GM23248 (cell line): Measurements from ENCODE around the gene ARHGEF10L. TPM values are rescaled to one million over a fixed set of nuclear protein-coding genes. Genes with fewer than 3 reads are reported as not detected.

Source experiments
- DNase-seq: peaks from one replicate; pipeline ENCODE4 v3.0.0-alpha.2; 2015
- H2AFZ ChIP-seq: fragments of 200-600 bp; sonication (generic); 2 replicates; pipeline ENCODE4 v1.6.1; 2016; ENCODE audit warnings: antibody characterized with exemption
- H3F3A ChIP-seq: fragments of 200-600 bp; sonication (generic); 2 replicates; pipeline ENCODE4 v1.6.1; 2016; ENCODE audit warnings: mild to moderate bottlenecking, antibody characterized with exemption, mixed run types; ENCODE audit not compliant: insufficient read depth
- H3K27ac ChIP-seq: fragments of 200-600 bp; sonication (generic); 2 replicates; pipeline ENCODE4 v1.5.1; 2016; ENCODE audit warnings: mild to moderate bottlenecking
- H3K27me3 ChIP-seq: fragments of 200-600 bp; sonication (generic); replicated peaks from 2 replicates; pipeline ENCODE4 v1.6.1; 2016; ENCODE audit warnings: mild to moderate bottlenecking; ENCODE audit not compliant: insufficient read depth
- H3K36me3 ChIP-seq: fragments of 200-600 bp; sonication (generic); 2 replicates; pipeline ENCODE4 v1.6.1; 2016; ENCODE audit warnings: low read depth, mild to moderate bottlenecking
- H3K4me1 ChIP-seq: fragments of 200-600 bp; sonication (generic); 2 replicates; pipeline ENCODE4 v1.6.1; 2016; ENCODE audit warnings: mild to moderate bottlenecking; ENCODE audit not compliant: insufficient read depth
- H3K4me2 ChIP-seq: fragments of 200-600 bp; sonication (generic); one replicate; pipeline ENCODE4 v1.6.1; 2016; ENCODE audit warnings: mild to moderate bottlenecking; ENCODE audit not compliant: unreplicated experiment
- H3K4me3 ChIP-seq: fragments of 200-600 bp; sonication (generic); 2 replicates; pipeline ENCODE4 v1.5.1; 2016; ENCODE audit warnings: mild to moderate bottlenecking
- H3K79me2 ChIP-seq: fragments of 200-600 bp; sonication (generic); 2 replicates; pipeline ENCODE4 v1.6.1; 2016; ENCODE audit warnings: mild to moderate bottlenecking; ENCODE audit not compliant: insufficient read depth
- H3K9ac ChIP-seq: fragments of 200-600 bp; sonication (generic); 2 replicates; pipeline ENCODE4 v1.6.1; 2016; ENCODE audit warnings: mild to moderate bottlenecking
- H3K9me2 ChIP-seq: fragments of 200-600 bp; sonication (generic); 2 replicates; pipeline ENCODE4 v1.6.1; 2016; ENCODE audit warnings: mixed run types, mild to moderate bottlenecking, moderate library complexity; ENCODE audit not compliant: insufficient read depth
- H3K9me3 ChIP-seq: fragments of 200-600 bp; sonication (generic); one replicate; pipeline ENCODE4 v1.6.1; 2017; ENCODE audit warnings: low read depth
- H4K20me1 ChIP-seq: fragments of 200-600 bp; sonication (generic); 2 replicates; pipeline ENCODE4 v1.6.0; 2016; ENCODE audit not compliant: insufficient read depth
- EZH2 ChIP-seq: fragments of 200-600 bp; sonication (generic); IDR thresholded peaks from 2 replicates; pipeline ENCODE4 v1.6.1; 2018; ENCODE audit warnings: antibody characterized with exemption, mild to moderate bottlenecking; ENCODE audit not compliant: insufficient read depth, poor library complexity, severe bottlenecking
- EZH2phosphoT487 ChIP-seq: fragments of 200-600 bp; sonication (generic); IDR thresholded peaks from 2 replicates; pipeline ENCODE4 v1.6.1; 2018; ENCODE audit warnings: antibody characterized with exemption, moderate library complexity, mild to moderate bottlenecking, low read depth; ENCODE audit not compliant: insufficient read depth
- WGBS, 2 experiments: methylation state at CpG; one replicate each; pipeline ENCODE4 v1.1.6; 2015 to 2017; ENCODE audit warnings: low lambda C conversion rate in 2 of 2, low coverage in 1 of 2; ENCODE audit errors: missing lambda C conversion rate in 2 of 2; 5-methylcytosine and 5-hydroxymethylcytosine counted together
- in situ Hi-C: fragments of 300-500 bp; cut with MboI; formaldehyde crosslinking; loops from 2 replicates; pipeline ENCODE4 v1.15.0; 2020
- polyA plus RNA-seq: library from polyadenylated mRNA; unstranded; fragments of >200 nt; fragmentation: Nextera tagmentation; extraction: Ambion mirVana; gene quantifications from 2 replicates; pipeline ENCODE4 v1.2.1, GENCODE V29; 2016
- total RNA-seq: library from RNA; depleted of rRNA; stranded (reverse); fragments of >200 nt; shearing (Covaris generic); gene quantifications from 2 replicates; pipeline ENCODE4 v1.2.3, GENCODE V29; 2014

The ARHGEF10L gene
- total and polyA plus RNA-seq, 2 experiments from 2014 or later: 6.0 to 19.3 TPM

DNA sequence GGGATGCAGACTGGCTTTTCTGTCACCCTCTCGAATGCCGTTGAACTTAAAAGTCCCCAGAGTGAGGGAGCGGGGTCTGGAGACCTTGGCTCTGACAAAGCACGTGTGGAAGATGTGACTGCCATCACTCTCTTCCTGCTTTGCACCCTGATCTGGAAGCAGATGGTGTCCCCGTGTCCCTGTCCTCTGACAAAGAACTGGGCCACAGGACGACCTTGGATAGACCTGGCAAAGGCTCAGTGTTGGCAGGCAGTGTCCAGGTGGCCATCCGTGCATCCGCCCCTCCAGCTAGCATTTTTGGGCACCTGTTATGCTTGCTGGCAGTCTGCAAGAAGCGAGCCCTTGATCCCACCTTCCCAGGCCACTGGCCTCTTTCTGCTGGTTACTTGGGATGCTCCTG is 27.4 kb downstream of the ARHGEF10L start:
- no peak overlapping the region for H2AFZ ChIP-seq
- no peak for TF ChIP-seq EZH2phosphoT487
- no peak for TF ChIP-seq EZH2
- H4K20me1 ChIP-seq: no peaks in the 10 kb centered on the region
- no peak overlapping the region; the same call in 1 of the 2 replicates for H3K27ac ChIP-seq
- peaks cover 24% of the 10 kb centered on the region for H3F3A ChIP-seq
- H3K4me3 ChIP-seq: no peak overlapping the region
- in situ Hi-C loops: no loop called here
- no peak for DNase-seq
- peaks cover 84% of the 10 kb centered on the region for H3K79me2 ChIP-seq
- no peak overlapping the region for H3K9ac ChIP-seq
- no peaks in the 10 kb centered on the region for H3K9me3 ChIP-seq
- WGBS, 2 experiments: 92 to 95% methylated on average over 9 of the region's 9 CpGs
- peaks cover 29% of the 10 kb centered on the region for H3K4me1 ChIP-seq
- no peaks in the 10 kb centered on the region for H3K9me2 ChIP-seq
- H3K36me3 ChIP-seq: no peaks in the 10 kb centered on the region
- H3K27me3 ChIP-seq: no peaks in the 10 kb centered on the region
- H3K4me2 ChIP-seq: no peak overlapping the region

DNA sequence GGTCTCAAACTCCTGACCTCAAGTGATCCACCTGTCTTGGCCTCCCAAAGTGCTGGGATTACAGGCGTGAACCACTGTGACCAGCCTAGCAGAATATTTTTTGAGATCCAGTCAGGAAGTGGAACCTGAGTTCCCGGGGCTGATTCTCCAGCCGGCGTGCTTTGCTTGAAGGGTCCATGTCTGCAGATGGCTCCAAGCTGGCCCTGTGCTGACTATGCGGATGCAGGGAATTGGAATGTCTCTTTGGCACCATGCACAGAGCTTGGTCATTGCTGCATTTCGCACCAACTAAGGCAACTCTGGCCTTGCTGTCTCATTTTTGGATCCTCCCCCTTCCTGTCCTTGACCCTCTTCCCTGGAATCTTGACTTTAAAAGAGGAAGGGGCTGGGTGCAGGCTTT is 28.1 kb downstream of the ARHGEF10L start:
- peak; percentile 88 for DNase-seq
- WGBS, 2 experiments: 26 to 27% methylated on average over 6 of the region's 6 CpGs
- in situ Hi-C loops: no loop called here
- Histone ChIP-seq H3K4me3 (no peak overlapping the region), H3F3A (peaks cover 24% of the 10 kb centered on the region), H3K9me2 (no peaks in the 10 kb centered on the region), H3K4me2 (no peak overlapping the region), H2AFZ (0 out of 2 replicates have a peak overlapping the region, but pooled peaks have one; percentile 7), H3K9ac (peak overlapping the region; percentile 43), H3K27me3 (no peaks in the 10 kb centered on the region), H3K9me3 (no peaks in the 10 kb centered on the region), H4K20me1 (no peaks in the 10 kb centered on the region), H3K27ac (peak overlapping the region; percentile 72), H3K79me2 (peaks cover 84% of the 10 kb centered on the region), H3K4me1 (peaks cover 27% of the 10 kb centered on the region), H3K36me3 (no peaks in the 10 kb centered on the region)
- no peak for TF ChIP-seq EZH2
- TF ChIP-seq EZH2phosphoT487: no peak

DNA sequence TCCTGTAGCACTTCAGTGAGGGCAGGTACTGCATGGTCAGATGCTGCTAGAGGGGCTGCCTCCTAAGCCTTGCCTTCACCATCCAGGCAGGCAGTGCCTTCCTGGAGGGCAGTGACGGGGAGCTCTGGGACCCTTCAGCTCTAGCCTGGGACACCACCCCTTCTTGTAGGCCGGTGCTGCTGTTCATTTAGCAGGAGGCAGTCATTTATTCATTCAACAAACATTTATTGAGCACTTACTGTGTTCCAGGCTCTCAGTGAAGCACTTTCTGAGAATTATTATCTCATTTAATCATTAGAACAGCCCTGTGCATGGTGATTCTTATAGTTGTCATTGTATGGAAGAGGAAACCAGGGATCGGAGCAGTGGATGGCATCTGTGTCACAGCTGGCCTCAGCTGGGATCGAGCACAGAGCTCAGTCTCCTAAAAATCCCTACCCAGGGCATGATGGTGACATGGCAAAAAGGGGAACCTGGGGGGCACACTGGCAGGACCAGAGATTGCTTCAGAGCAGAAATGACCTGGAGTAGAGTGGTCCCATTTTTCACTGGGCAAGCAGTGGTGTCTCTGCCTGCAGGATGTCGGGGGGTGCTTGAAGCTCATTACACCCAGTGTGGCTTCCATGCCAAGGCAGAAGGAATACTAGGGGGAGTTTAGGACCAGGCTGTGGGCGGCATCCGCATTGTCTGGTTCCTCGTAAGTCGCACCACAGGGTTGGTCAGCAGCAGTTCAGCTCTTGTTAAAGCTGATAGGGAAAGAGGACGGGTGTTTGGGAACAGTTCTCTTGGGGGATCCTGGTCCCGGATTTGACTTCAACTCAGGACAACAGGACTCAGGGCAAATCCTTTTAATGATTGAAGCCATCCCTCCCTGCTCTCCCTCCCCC is 28.8 kb downstream of the ARHGEF10L start:
- Histone ChIP-seq H3K9ac (peak overlapping the region; percentile 85), H3K9me3 (no peaks in the 10 kb centered on the region), H3K36me3 (no peaks in the 10 kb centered on the region), H3K9me2 (no peaks in the 10 kb centered on the region), H3F3A (peaks cover 24% of the 10 kb centered on the region), H3K4me2 (no peak overlapping the region), H4K20me1 (no peaks in the 10 kb centered on the region), H3K27me3 (no peaks in the 10 kb centered on the region), H3K79me2 (peaks cover 84% of the 10 kb centered on the region), H3K27ac (peak overlapping the region; percentile 97), H3K4me1 (peaks cover 27% of the 10 kb centered on the region), H2AFZ (0 out of 2 replicates have a peak overlapping the region, but pooled peaks have one; percentile 7), H3K4me3 (no peak overlapping the region)
- 79 to 82% methylated on average over 11 of the region's 11 CpGs for WGBS, 2 experiments
- in situ Hi-C loops: no loop called here
- TF ChIP-seq EZH2phosphoT487 (no peak), EZH2 (no peak)
- no peak for DNase-seq

DNA sequence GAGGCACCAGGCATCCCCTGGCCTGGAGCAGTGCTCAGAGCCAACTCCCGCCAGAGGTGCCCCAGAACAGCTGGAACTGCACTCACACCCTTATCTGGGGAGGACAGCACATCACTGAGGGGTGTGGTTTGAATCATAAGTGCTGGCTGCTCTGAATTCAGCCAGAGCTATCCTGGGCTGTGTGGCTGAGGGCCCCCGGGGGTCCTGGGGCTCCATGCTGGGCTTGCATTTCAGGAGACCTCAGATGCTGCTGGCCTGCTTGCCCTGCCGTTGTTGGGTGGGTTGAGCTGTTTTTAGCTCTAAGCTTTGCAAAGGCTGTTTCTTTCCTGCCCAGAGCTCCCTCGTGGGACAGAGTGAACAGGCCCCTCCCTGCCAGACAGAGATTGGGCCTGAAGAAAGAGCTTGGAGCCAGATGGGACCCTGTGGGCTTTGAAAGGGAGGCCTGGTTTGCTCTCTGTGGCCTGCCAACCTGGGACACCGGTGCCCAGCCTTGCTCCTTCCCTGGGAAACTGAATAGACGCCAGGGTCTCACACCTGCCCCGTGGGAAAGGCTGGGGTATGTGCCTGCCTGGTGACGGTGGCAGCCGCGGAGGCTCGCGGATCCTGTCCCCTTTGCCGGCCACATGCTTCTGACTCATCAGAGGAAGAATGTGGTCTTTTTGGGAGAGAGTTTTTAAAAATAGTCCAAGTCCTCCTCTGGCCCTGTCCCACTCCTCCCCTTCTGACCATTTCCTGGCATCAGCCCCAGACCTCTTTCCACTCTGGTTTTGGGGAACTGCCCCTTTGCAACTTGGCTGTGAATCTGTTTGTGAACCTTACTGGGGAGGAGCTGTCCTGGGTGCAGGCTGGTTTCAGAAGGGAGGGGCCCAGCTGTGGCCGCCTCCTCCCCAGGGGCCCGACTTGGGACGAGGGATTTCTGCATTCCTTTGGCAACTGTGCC is 30.0 kb downstream of the ARHGEF10L start:
- peaks cover 24% of the 10 kb centered on the region for H3F3A ChIP-seq
- in situ Hi-C loops: no loop called here
- peak overlapping the region; percentile 85 for H3K9ac ChIP-seq
- WGBS, 2 experiments: 0 to 3% methylated on average over 15 to 16 of the region's 16 CpGs
- H3K79me2 ChIP-seq: peaks cover 84% of the 10 kb centered on the region
- H3K27me3 ChIP-seq: no peaks in the 10 kb centered on the region
- H3K4me2 ChIP-seq: peak overlapping the region; percentile 55
- H3K9me2 ChIP-seq: no peaks in the 10 kb centered on the region
- H4K20me1 ChIP-seq: no peaks in the 10 kb centered on the region
- TF ChIP-seq EZH2phosphoT487: no peak
- TF ChIP-seq EZH2: no peak
- peaks cover 27% of the 10 kb centered on the region for H3K4me1 ChIP-seq
- H3K9me3 ChIP-seq: no peaks in the 10 kb centered on the region
- peak; percentile 91 for DNase-seq
- peak overlapping the region; percentile 97 for H3K27ac ChIP-seq
- H3K36me3 ChIP-seq: no peaks in the 10 kb centered on the region
- peak overlapping the region; percentile 13; the same call in 1 of the 2 replicates for H3K4me3 ChIP-seq
- H2AFZ ChIP-seq: peak overlapping the region; percentile 52
